ENCODE results near the gene ADD1.

GRCh38 chr4:2886161-2886560 lies 42.5 kb downstream of the ADD1 start:
- TF ChIP-seq CTCF (IDR thresholded peaks at IDR 0.05): no peak
- TF ChIP-seq POLR2A (IDR thresholded peaks at IDR 0.05; ENCODE audit: low read depth): no peak
- TF ChIP-seq POLR2AphosphoS5 (IDR thresholded peaks at IDR 0.05): no peak
